SJSA1 (cell line): Measurements from ENCODE around the gene SHROOM1. TPM values are rescaled to one million over a fixed set of nuclear protein-coding genes. Genes with fewer than 3 reads are reported as not detected.
"Not testable (repeated sequence)": the region's sequence is repeated elsewhere in the genome, so short reads cannot be mapped to it uniquely, and the experiment has no call there.

Source experiments
- DNase-seq, 2 experiments: peaks; one replicate each; pipeline ENCODE4 v3.0.0-alpha.2; 2015 to 2020; ENCODE audit warnings: low spot score in 2 of 2, low read depth in 1 of 2
- H3K27ac ChIP-seq: fragments of 250-450 bp; sonication (Bioruptor Pico); 2 replicates; pipeline ENCODE4 v1.5.1; 2020; ENCODE audit warnings: mild to moderate bottlenecking, moderate library complexity
- H3K27me3 ChIP-seq: fragments of 250-450 bp; sonication (Bioruptor Pico); replicated peaks from 2 replicates; pipeline ENCODE4 v1.5.1; 2020; ENCODE audit warnings: mild to moderate bottlenecking, moderate library complexity
- H3K36me3 ChIP-seq: fragments of 250-450 bp; sonication (Bioruptor Pico); 2 replicates; pipeline ENCODE4 v1.5.1; 2020; ENCODE audit warnings: mild to moderate bottlenecking
- H3K4me1 ChIP-seq: fragments of 250-450 bp; sonication (Bioruptor Pico); replicated peaks from 2 replicates; pipeline ENCODE4 v1.6.1; 2021; ENCODE audit warnings: mild to moderate bottlenecking
- H3K4me3 ChIP-seq: fragments of 250-450 bp; sonication (Bioruptor Pico); 2 replicates; pipeline ENCODE4 v1.5.1; 2020; ENCODE audit warnings: mild to moderate bottlenecking
- H3K9me3 ChIP-seq: fragments of 250-450 bp; sonication (Bioruptor Pico); replicated peaks from 2 replicates; pipeline ENCODE4 v1.5.1; 2020; ENCODE audit warnings: mild to moderate bottlenecking
- total RNA-seq: library from RNA; depleted of rRNA; stranded (reverse); fragments of >200 nt; shearing (Covaris generic); gene quantifications from 2 replicates; pipeline ENCODE4 v1.2.3, GENCODE V29; 2014

The SHROOM1 gene
- total RNA-seq, 1 experiment from 2014 or later = 31.2 TPM

GRCh38 chr5:132814503-132815294, 15.7 kb downstream of the SHROOM1 start:
- peaks cover 21% of the 10 kb centered on the region for H3K4me1 ChIP-seq
- no peaks in the 10 kb centered on the region for H3K9me3 ChIP-seq
- peaks cover 27% of the 10 kb centered on the region for H3K27me3 ChIP-seq
- DNase-seq = no peak
- no peak overlapping the region for H3K27ac ChIP-seq
- no peaks in the 10 kb centered on the region for H3K36me3 ChIP-seq
- no peak overlapping the region for H3K4me3 ChIP-seq

- Histone ChIP-seq H3K4me1 (peaks cover 21% of the 10 kb centered on the region), H3K27me3 (peaks cover 27% of the 10 kb centered on the region), H3K36me3 (no peaks in the 10 kb centered on the region), H3K9me3 (no peaks in the 10 kb centered on the region), H3K4me3 (peak overlapping the region; percentile 42), H3K27ac (no peak overlapping the region)
- DNase-seq = peak in 1 of 2 experiments; percentile 52
These were observed 16.6 kb downstream of the SHROOM1 start for GRCh38 chr5:132813599-132814502.

GRCh38 chr5:132812781-132813598, 17.5 kb downstream of the SHROOM1 start, which contains the start of gene SOWAHA:
SOWAHA (plus strand) TSS chr5:132813302; CDS start chr5:132813622, 320 bp downstream.
- Histone ChIP-seq H3K4me3 (peak within 1 kb of the TSS; percentile 42), H3K27ac (no peak within 1 kb of the TSS), H3K27me3 (peaks cover 27% of the 10 kb centered on the region), H3K4me1 (peaks cover 21% of the 10 kb centered on the region), H3K9me3 (no peaks in the 10 kb centered on the region), H3K36me3 (no peaks in the 10 kb centered on the region)
- no peak for DNase-seq

GRCh38 chr5:132812123-132812765, 18.2 kb downstream of the SHROOM1 start:
- no peaks in the 10 kb centered on the region for H3K36me3 ChIP-seq
- peaks cover 27% of the 10 kb centered on the region for H3K27me3 ChIP-seq
- no peak overlapping the region for H3K27ac ChIP-seq
- H3K4me3 ChIP-seq = no peak overlapping the region
- no peaks in the 10 kb centered on the region for H3K9me3 ChIP-seq
- H3K4me1 ChIP-seq = peaks cover 21% of the 10 kb centered on the region
- DNase-seq = no peak

GRCh38 chr5:132810605-132811004, 19.8 kb downstream of the SHROOM1 start:
- Histone ChIP-seq H3K4me1 (peaks cover 15% of the 10 kb centered on the region), H3K27ac (no peak overlapping the region), H3K4me3 (no peak overlapping the region), H3K9me3 (no peaks in the 10 kb centered on the region), H3K27me3 (peaks cover 27% of the 10 kb centered on the region), H3K36me3 (no peaks in the 10 kb centered on the region)
- no peak for DNase-seq

GRCh38 chr5:132808866-132809265, 21.6 kb downstream of the SHROOM1 start:
- no peak for DNase-seq
- no peaks in the 10 kb centered on the region for H3K9me3 ChIP-seq
- H3K27ac ChIP-seq = no peak overlapping the region
- no peaks in the 10 kb centered on the region for H3K36me3 ChIP-seq
- peaks cover 27% of the 10 kb centered on the region for H3K27me3 ChIP-seq
- no peak overlapping the region for H3K4me3 ChIP-seq
- peaks cover 13% of the 10 kb centered on the region for H3K4me1 ChIP-seq

- Histone ChIP-seq H3K36me3 (no peaks in the 10 kb centered on the region), H3K27ac (no peak overlapping the region), H3K27me3 (peaks cover 27% of the 10 kb centered on the region), H3K9me3 (no peaks in the 10 kb centered on the region), H3K4me3 (no peak overlapping the region), H3K4me1 (peaks cover 9% of the 10 kb centered on the region)
- DNase-seq = no peak
These were observed 22.0 kb downstream of the SHROOM1 start for GRCh38 chr5:132808448-132808847.

GRCh38 chr5:132807163-132807838, 23.1 kb downstream of the SHROOM1 start:
- DNase-seq = no peak
- Histone ChIP-seq H3K9me3 (no peaks in the 10 kb centered on the region), H3K4me1 (no peaks in the 10 kb centered on the region), H3K27ac (no peak overlapping the region), H3K27me3 (peaks cover 17% of the 10 kb centered on the region), H3K36me3 (no peaks in the 10 kb centered on the region), H3K4me3 (no peak overlapping the region)

- not testable (repeated sequence) for H3K9me3 ChIP-seq, DNase-seq, H3K36me3 ChIP-seq, H3K27ac ChIP-seq, H3K4me3 ChIP-seq, H3K4me1 ChIP-seq
- H3K27me3 ChIP-seq = peaks cover 12% of the 10 kb centered on the region
These were observed 23.7 kb downstream of the SHROOM1 start for GRCh38 chr5:132806804-132807162.

GRCh38 chr5:132805872-132806271, 24.6 kb downstream of the SHROOM1 start:
- H3K36me3 ChIP-seq, H3K27me3 ChIP-seq, H3K9me3 ChIP-seq: not testable (repeated sequence)

GRCh38 chr5:132804219-132804618, 26.2 kb downstream of the SHROOM1 start:
- not testable (repeated sequence) for H3K9me3 ChIP-seq, H3K36me3 ChIP-seq, H3K27me3 ChIP-seq, H3K4me1 ChIP-seq, H3K4me3 ChIP-seq, DNase-seq, H3K27ac ChIP-seq

More at GRCh38 chr5:132805872-132806271, 24.6 kb downstream of the SHROOM1 start:
- not testable (repeated sequence) for H3K4me1 ChIP-seq, H3K4me3 ChIP-seq, H3K27ac ChIP-seq, DNase-seq

- H3K36me3 ChIP-seq, DNase-seq, H3K9me3 ChIP-seq, H3K27ac ChIP-seq, H3K4me1 ChIP-seq, H3K4me3 ChIP-seq, H3K27me3 ChIP-seq: not testable (repeated sequence)
These were observed 27.8 kb downstream of the SHROOM1 start for GRCh38 chr5:132802685-132803066.
